GM19324 (cell line): ENCODE results near the gene ARHGEF19.
"Not testable (repeated sequence)": the region's sequence is repeated elsewhere in the genome, so short reads cannot be mapped to it uniquely, and the experiment has no call there.

Experiments used
- ATAC-seq: cut with Tn5 transposase; IDR thresholded peaks from one replicate; pipeline ENCODE4 v1.9.1; 2021; ENCODE audit warnings: mild to moderate bottlenecking, moderate library complexity; ENCODE audit not compliant: unreplicated experiment, low FRiP score

ARHGEF19 gene

GRCh38 chr1:16206547-16207317 is 5.7 kb downstream of the ARHGEF19 start:
- ATAC-seq = peak; percentile 61

DNA sequence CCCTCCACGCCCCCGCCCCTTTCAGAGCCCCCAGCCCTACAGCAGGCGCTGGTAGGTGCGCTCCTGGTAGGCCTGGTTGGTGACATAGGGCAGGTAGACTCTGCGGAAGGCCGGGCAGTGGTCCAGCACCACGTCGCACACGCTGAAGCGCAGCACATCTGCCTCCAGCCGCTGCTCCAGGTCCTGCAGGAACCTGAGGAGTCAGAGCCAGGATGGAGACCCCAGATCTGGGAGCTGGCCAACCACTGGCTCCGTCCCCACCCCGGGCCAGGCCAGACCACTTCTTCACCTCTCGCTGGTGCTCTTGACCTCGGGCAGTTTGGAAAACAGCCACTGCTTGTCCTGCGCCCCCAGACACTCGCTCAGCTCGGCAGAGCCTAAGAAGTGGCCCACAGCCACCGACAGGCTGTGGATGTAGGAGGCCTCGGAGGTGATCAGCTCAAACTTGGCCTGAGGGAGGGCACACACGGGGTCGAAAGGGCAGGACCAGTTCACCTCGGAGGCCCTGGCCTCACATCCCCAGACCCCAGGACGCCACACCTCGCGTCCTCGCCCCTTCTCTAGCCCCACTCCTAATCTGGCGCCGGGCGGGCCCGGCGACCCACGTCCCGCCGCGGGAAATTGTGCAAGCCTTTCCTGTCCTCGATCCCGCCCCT is 6.4 kb downstream of the ARHGEF19 start:
- ATAC-seq = no peak

DNA sequence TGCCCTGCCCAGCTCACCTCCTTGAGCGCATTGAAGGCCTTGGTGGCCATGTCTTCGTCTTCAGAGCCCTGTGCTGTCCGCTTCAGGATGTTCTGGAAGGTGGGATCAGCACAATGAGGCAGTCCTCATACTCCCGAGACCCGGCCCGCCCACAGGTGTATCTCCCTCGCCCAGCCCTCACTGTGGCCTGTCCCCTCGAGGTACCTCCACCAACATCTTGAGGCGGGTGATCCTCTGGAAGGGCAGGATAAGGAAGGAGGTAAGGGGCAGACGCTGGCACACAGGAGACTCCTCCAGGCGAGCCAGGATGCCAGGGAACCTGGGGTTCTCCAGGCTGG is 7.1 kb downstream of the ARHGEF19 start:
- ATAC-seq = no peak

DNA sequence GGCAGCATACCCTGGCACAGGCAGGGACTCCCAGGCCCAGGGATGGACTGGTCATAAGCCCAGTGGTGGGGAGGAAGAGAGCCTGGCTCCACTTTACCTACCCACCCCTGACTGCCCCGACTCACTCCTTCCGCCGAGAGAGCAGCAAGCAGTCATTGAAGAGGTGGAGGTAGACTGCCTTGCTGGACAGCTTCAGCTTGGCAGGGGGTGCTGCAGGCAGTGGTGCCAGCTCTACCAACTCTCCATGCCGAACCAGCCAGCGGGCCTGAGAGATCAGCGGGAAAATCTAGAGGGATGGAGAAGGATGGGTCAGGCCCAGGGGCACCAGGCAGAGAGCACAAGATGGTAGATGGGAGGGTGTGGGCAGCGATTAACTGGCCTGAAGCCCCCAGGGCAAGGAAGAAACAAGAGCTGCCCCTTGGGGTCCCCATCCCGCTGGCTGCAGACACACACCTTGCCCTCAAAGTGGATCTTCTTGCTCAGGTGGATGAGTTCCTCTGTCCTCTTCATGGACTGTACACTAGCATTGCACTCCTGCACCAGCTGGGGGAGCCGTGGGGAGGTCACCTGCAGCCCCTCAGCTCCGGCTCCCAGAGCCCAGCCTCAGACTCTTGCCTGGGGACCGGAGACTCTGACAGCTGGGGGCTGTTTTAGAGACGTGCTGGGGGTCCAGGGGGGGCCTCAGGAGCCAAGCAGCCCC is 7.7 kb downstream of the ARHGEF19 start:
- no peak for ATAC-seq

DNA sequence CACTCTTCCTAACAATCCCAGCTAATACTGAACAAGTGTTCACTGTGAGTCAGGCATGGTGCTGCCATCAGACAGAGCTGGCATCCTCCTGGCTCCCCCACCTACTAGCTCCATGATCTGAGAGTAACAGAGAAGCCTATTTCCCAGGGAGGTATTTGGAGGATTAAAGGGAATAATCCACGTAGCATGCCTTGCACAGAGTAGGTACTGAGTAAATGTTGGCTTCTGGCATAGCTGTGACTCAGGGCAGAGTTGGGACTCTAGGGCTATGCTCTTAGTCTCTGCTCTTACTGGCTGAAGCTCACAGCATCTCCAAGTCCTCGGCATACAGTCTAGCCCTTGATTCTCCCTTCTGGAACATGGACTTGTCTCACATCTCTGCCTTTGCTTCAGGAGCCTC is 8.2 kb downstream of the ARHGEF19 start:
- no peak for ATAC-seq

- no peak for ATAC-seq
Observed at GRCh38 chr1:16203550-16203949, 8.9 kb downstream of the ARHGEF19 start.

GRCh38 chr1:16202281-16203210 is 9.9 kb downstream of the ARHGEF19 start:
- ATAC-seq = no peak

- no peak for ATAC-seq
Observed at GRCh38 chr1:16199700-16200099, 12.8 kb downstream of the ARHGEF19 start.

DNA sequence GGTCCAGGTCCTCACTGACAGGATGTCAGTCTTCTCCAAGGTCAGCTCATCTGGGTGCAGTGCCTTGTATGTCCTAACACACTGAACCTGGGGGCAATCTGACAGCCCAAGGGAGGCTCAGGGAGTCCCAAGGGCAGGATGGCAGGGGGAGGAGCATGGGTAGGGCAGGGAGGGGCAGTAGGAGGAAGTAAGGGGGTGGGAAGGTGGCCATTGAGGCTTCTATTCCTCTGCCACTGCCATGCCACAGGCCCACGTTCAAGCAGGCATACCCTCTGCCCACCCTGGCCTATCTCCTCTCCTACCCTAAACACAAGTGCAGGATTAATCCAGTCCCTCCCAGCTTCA is 13.3 kb downstream of the ARHGEF19 start:
- ATAC-seq = no peak

DNA sequence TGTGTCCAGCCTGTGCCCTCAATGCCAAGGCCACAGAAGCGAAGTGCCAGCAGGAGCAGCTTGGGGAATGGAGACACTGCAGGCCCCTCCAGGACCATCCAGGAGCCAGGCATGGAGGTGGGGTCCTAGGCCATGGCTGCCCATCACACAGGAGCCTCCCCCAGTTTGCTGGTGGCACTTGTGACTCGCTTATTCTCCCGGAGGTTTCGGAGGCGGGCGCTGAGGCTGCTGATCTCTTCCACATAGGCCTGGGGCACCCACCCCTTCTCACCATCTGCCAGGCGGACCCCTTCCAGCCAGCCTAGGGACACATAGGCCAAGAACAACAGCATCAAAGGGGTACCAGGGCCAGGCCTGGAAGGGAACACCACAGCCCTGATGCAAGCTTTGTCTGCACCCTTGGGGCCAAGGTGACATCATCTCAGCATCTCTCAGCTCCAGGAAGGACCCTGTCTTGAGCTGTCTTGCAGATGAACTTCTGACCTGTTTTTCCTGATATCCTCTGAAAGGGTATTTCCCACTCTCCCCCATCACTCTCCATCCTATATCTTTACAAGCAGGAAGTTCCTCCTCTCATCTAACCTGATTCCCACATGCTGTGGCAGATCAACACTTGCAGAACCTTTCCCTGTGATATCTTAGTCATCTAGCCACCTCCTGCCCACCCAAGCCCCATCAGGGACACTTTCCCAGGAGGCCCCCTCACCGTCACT is 13.9 kb downstream of the ARHGEF19 start:
- no peak for ATAC-seq

DNA sequence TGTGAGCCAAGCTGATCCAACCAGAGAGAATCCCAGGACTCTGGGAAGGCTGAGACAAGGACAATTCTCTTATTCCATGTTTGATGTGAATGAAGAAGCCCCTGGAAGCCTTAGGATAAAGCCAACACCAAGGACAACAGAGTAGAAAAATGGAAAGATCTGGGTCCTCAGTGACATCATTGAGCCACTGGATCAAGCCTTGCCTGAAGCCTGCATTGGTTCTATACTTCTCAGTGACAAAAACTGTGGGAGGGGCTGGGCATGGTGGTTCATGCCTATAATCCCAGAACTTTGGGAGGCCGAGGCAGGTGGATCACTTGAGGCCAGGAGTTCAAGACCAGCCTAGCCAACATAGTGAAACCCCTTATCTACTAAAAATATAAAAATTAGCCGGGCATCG is 15.6 kb downstream of the ARHGEF19 start:
- no peak for ATAC-seq

DNA sequence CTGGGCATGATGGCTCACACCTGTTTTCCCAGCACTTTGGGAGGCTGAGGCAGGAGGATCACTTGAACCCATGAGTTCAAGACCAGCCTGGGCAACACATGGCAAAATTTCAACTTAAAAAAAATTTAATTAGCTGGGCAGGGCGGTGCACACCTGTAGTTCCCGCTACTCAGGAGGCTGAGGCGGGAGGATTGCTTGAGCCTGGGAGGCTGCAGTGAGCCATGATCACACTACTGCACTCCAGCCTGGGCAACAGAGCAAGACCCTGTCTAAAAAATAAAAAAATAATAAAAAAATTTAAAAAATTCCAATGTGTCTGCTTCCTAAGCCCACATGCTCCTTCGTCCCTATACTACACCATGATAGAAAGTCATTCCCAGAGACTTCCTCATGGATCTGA is 16.3 kb downstream of the ARHGEF19 start:
- not testable (repeated sequence) for ATAC-seq

DNA sequence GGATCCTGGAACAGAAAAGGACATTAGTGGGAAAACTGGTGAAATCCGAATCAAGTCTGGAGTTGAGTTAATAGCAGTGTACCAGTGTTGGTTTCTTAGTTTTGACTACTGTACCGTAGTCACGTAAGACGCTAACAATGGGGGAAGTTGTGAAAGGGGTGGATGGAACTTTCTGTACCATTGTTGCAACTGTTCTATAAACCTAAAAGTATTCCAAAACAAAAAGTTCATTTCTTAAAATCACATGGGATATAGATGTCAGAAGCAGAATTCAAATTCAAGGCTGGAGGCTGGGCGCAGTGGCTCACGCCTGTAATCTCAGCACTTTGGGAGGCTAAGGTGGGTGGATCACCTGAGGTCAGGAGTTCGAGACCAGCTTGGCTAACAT is 16.9 kb downstream of the ARHGEF19 start:
- no peak for ATAC-seq

DNA sequence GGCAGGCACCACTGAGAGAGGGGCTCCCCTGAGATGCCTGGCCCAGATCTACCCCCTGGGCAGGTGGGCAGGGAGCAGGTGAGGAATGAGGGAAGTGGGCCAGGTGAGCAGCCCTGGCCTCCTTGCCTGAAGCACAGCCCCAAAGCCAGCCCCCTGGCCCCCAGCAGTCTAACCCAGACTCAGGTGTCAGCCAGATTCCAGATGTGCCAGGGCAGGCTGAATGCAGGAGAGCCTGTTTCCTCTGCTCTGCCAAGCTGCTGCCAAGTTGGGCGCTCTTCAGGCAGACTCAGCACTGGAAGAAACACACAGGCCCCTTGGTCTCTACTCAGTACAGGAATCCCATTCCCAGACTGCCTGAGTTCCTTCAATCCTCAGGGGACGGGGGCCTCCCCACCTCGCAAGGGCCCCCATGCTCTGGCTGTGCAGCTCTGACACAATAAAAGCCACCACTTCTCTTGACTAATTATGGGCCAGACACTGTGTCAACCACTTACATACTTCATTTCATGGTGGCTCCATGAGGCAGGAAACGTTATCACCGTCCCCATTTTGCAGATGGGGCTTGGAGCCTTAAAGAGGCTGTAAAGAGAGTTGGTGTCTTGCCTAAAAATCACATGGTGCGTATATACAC is 20.4 kb downstream of the ARHGEF19 start:
- no peak for ATAC-seq

DNA sequence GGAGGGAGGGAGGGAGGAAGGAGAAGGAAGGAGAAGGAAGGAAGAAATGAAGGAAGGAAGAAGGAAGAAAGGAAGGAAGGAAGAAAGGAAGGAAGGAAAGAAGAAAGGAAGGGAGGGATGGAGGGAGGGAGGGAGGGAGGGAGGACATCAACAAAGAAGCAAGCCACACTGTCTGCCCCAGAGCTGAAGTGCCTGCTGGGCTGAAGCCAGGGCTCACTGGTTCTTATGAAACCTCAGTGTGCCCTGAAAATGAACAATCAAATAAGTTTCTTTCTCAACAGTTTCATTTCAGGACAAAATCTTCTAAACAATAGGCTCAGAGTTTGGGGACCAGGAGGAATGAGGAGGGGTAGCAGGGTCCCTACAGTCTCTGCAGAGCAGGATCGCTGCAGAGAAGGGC is 21.1 kb downstream of the ARHGEF19 start:
- ATAC-seq = no peak

GRCh38 chr1:16189921-16190621 is 22.4 kb downstream of the ARHGEF19 start:
- no peak for ATAC-seq

DNA sequence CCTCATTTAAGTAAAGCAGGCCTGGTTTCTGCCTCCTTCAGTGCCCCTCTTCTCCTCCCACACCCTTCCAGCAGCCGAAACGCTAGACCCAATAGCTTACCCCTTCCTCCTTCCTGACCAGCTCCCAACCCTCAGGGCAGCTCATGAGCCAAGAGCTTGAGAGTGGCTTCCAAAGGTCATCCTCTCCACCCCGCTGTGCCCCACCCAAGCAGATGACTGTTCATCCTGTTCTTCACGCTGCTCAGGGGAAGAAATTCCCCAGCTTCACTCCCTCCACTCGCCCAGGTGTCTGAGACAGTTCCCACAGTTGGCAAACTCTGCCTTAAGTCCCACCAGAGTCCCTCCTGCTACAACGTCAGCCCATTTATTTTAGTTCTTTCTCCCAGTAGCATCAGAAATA is 23.4 kb downstream of the ARHGEF19 start:
- ATAC-seq = no peak

DNA sequence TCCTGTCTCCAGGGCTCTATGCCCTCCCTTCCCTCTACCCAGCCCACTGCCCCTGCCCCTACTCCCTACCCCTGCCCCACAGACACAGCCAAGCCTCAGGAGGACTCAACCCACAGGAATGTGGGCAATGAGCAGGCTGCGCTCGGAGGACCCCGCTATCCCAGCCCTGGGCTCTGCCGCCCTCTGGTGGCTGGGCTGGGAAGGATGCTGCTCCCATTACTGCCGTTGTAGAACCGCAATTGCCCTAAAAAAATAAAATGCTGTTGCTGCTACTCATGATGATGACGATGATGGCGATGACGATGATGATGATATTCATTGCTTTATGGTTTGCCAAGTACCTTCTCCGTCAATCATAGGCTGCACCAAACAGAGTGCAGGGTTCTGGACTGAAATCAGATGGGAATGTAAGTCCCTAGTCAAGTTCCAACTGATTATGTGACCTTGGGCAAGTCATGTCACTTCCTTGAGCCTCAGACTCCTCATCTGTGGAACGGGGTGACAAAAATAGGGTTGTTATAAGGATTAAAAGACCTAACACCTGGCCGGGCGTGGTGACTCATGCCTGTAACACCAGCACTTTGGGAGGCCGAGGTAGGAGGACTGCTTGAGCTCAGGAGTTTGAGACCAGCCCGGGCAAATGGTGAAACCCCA is 24.6 kb downstream of the ARHGEF19 start:
- no peak for ATAC-seq
